ENCODE results near the gene ELANE. TPM values are rescaled to one million over a fixed set of nuclear protein-coding genes. Genes with fewer than 3 reads are reported as not detected.

ELANE gene
- total and polyA plus RNA-seq, 4 donors = 1.4 to 21.0 (median 9.3) TPM

DNA sequence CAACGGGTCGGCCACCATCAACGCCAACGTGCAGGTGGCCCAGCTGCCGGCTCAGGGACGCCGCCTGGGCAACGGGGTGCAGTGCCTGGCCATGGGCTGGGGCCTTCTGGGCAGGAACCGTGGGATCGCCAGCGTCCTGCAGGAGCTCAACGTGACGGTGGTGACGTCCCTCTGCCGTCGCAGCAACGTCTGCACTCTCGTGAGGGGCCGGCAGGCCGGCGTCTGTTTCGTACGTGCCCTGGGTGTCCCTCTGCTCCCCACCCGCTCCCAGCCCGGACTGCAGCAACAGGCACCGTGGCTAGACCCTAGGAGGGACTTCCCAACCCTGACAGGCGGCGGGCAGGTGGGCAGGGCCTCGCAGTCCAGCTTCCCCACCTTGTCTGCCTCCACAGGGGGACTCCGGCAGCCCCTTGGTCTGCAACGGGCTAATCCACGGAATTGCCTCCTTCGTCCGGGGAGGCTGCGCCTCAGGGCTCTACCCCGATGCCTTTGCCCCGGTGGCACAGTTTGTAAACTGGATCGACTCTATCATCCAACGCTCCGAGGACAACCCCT, 3.5 kb downstream of the ELANE start:
- WGBS, 2 donors = 66 to 75% methylated on average over 40 of the region's 40 CpGs
- ATAC-seq (ENCODE audit: insufficient read depth, low FRiP score) (no peak), DNase-seq (no peak)
- Histone ChIP-seq H3K9ac (ENCODE audit: insufficient read depth in 1 of 2, low read length in 2 of 2) (no peak overlapping the region), H3K4me1 (ENCODE audit: control insufficient read depth in 5 of 5, insufficient read depth in 5 of 5, low read length in 5 of 5) (peaks cover 0 to 18% (median 5%) of the 10 kb centered on the region in 5 donors), H3K27me3 (ENCODE audit: control insufficient read depth in 3 of 3, insufficient read depth in 3 of 3, low read length in 2 of 3) (peaks cover 0 to 7% (median 0%) of the 10 kb centered on the region in 3 donors), H3K9me3 (ENCODE audit: control insufficient read depth in 4 of 4, insufficient read depth in 3 of 4, low read length in 3 of 4) (no peaks in the 10 kb centered on the region), H3K27ac (ENCODE audit: low read depth in 1 of 2, low read length in 1 of 2) (no peak overlapping the region), H3K36me3 (ENCODE audit: control insufficient read depth in 4 of 4, insufficient read depth in 4 of 4, low read length in 4 of 4) (no peaks in the 10 kb centered on the region), H3K4me3 (no peak overlapping the region)
- TF ChIP-seq, protein P1, sequence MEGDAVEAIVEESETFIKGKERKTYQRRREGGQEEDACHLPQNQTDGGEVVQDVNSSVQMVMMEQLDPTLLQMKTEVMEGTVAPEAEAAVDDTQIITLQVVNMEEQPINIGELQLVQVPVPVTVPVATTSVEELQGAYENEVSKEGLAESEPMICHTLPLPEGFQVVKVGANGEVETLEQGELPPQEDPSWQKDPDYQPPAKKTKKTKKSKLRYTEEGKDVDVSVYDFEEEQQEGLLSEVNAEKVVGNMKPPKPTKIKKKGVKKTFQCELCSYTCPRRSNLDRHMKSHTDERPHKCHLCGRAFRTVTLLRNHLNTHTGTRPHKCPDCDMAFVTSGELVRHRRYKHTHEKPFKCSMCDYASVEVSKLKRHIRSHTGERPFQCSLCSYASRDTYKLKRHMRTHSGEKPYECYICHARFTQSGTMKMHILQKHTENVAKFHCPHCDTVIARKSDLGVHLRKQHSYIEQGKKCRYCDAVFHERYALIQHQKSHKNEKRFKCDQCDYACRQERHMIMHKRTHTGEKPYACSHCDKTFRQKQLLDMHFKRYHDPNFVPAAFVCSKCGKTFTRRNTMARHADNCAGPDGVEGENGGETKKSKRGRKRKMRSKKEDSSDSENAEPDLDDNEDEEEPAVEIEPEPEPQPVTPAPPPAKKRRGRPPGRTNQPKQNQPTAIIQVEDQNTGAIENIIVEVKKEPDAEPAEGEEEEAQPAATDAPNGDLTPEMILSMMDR (IDR thresholded peaks at IDR 0.05; ENCODE audit: control extremely low read depth, extremely low read depth) = no peak

GRCh38 chr19:858284-858683, 6.2 kb downstream of the ELANE start:
- H3K27ac ChIP-seq (ENCODE audit: low read depth in 1 of 2, low read length in 1 of 2) = no peak overlapping the region
- 80 to 82% methylated on average over 9 of the region's 9 CpGs for WGBS, 2 donors
- no peak for ATAC-seq (ENCODE audit: insufficient read depth, low FRiP score)

DNA sequence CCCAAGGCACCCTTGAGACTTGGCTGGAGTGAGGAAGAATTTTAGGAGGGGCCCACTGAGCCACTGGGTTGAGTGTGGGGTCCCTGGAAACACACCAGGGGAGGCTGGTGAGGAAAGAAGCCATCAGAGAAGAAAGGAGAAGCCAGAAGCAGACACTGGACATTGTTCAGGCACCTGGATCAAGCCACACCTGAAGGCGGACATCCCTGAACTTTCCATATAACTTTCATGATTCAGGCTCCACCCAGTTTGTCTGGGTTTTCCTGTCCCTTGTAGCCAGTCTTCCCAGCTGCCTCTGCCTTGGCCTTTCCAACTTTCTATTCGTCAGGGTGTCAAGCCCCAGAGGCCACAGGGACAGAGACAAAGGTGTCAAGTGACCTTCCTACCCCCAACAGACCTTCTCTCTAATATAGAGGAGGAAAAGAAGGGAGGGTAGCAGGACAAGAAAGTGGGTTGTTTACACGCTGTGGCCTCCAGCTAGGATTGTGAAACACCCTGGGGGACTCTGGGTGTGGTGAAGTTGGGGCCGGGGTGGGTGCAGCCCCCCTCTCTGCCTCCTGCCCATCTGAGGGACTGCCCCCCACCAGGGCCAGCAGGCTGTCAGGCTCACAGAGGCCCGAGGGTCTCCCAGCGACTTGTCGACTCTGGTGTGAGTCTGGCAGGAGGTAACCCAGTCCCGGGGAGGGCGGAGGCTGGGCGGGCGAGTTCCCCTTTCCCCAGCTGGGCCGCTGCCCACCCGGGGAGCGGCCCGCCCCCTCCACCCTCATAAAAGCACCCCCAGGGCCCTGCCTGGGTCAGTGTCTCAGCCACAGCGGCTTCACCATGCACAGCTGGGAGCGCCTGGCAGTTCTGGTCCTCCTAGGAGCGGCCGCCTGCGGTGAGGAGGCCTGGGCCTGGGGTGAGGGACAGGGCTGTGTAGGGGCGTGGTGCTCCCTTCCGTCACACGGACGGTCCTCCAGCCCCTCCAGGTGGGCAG, 7.1 kb downstream of the ELANE start, which contains the start of gene CFD:
Gene CFD (plus strand): TSS at position 797 of the 976 bp plus-strand sequence. CDS start 26 bp downstream, at position 823.
- DNase-seq = peak in 2 of 3 donors; percentile 40 to 67
- WGBS, 2 donors = 19 to 39% methylated on average over 21 to 24 of the region's 24 CpGs
- no peaks in the 10 kb centered on the region for H3K36me3 ChIP-seq (ENCODE audit: control insufficient read depth in 4 of 4, insufficient read depth in 4 of 4, low read length in 4 of 4)
- peak within 1 kb of the TSS; percentile 22 to 55 for H3K27ac ChIP-seq (ENCODE audit: low read depth in 1 of 2, low read length in 1 of 2)
- peaks cover 0 to 12% (median 0%) of the 10 kb centered on the region in 3 donors for H3K27me3 ChIP-seq (ENCODE audit: control insufficient read depth in 3 of 3, insufficient read depth in 3 of 3, low read length in 2 of 3)
- H3K4me1 ChIP-seq (ENCODE audit: control insufficient read depth in 5 of 5, insufficient read depth in 5 of 5, low read length in 5 of 5) = peaks cover 0 to 13% (median 9%) of the 10 kb centered on the region in 5 donors
- no peak within 1 kb of the TSS for H3K9ac ChIP-seq (ENCODE audit: insufficient read depth in 1 of 2, low read length in 2 of 2)
- no peak for ATAC-seq (ENCODE audit: insufficient read depth, low FRiP score)
- no peak within 1 kb of the TSS for H3K4me3 ChIP-seq
- H3K9me3 ChIP-seq (ENCODE audit: control insufficient read depth in 4 of 4, insufficient read depth in 3 of 4, low read length in 3 of 4) = no peaks in the 10 kb centered on the region
- TF ChIP-seq, protein P1 (IDR thresholded peaks at IDR 0.05; ENCODE audit: control extremely low read depth, extremely low read depth) = no peak

More at GRCh38 chr19:858284-858683, 6.2 kb downstream of the ELANE start:
- H3K9me3 ChIP-seq (ENCODE audit: control insufficient read depth in 4 of 4, insufficient read depth in 3 of 4, low read length in 3 of 4) = no peaks in the 10 kb centered on the region
- DNase-seq = no peak
- no peak overlapping the region for H3K9ac ChIP-seq (ENCODE audit: insufficient read depth in 1 of 2, low read length in 2 of 2)
- peaks cover 0 to 13% (median 9%) of the 10 kb centered on the region in 5 donors for H3K4me1 ChIP-seq (ENCODE audit: control insufficient read depth in 5 of 5, insufficient read depth in 5 of 5, low read length in 5 of 5)
- H3K36me3 ChIP-seq (ENCODE audit: control insufficient read depth in 4 of 4, insufficient read depth in 4 of 4, low read length in 4 of 4) = no peaks in the 10 kb centered on the region
- TF ChIP-seq, protein P1 (IDR thresholded peaks at IDR 0.05; ENCODE audit: control extremely low read depth, extremely low read depth) = no peak
- peaks cover 0 to 12% (median 0%) of the 10 kb centered on the region in 3 donors for H3K27me3 ChIP-seq (ENCODE audit: control insufficient read depth in 3 of 3, insufficient read depth in 3 of 3, low read length in 2 of 3)
- no peak overlapping the region for H3K4me3 ChIP-seq
